GM10266 (cell line): Measurements from ENCODE around the gene COL9A3.

Experiments used
- DNase-seq: peaks from one replicate; pipeline ENCODE4 v3.0.0; 2012; ENCODE audit errors: extremely low spot score
- CTCF ChIP-seq: IDR thresholded peaks from 2 replicates; pipeline ENCODE4 v1.5.1; 2012; ENCODE audit warnings: mild to moderate bottlenecking, low read depth; ENCODE audit not compliant: control insufficient read depth, insufficient read depth; ENCODE audit errors: missing control alignments

COL9A3 gene

GRCh38 chr20:62823688-62824475 is 7.0 kb downstream of the COL9A3 start:
- TF ChIP-seq CTCF = no peak
- DNase-seq = no peak

- DNase-seq = no peak
- no peak for TF ChIP-seq CTCF
These were observed 7.9 kb downstream of the COL9A3 start for GRCh38 chr20:62824476-62825332.

GRCh38 chr20:62825333-62825985 is 8.6 kb downstream of the COL9A3 start:
- DNase-seq = no peak
- no peak for TF ChIP-seq CTCF

GRCh38 chr20:62825986-62826645 is 9.3 kb downstream of the COL9A3 start:
- TF ChIP-seq CTCF = no peak
- no peak for DNase-seq

GRCh38 chr20:62826646-62827310 is 9.9 kb downstream of the COL9A3 start:
- no peak for TF ChIP-seq CTCF
- no peak for DNase-seq

- DNase-seq = no peak
- no peak for TF ChIP-seq CTCF
These were observed 10.6 kb downstream of the COL9A3 start for GRCh38 chr20:62827311-62828038.
